ENCODE data around the gene CTSC. TPM values are rescaled to one million over a fixed set of nuclear protein-coding genes. Genes with fewer than 3 reads are reported as not detected.

The CTSC gene
- total RNA-seq, 1 experiment from 2014 or later, result 250 TPM

GRCh38 chr11:88288560-88288959 lies 49.0 kb downstream of the CTSC start:
- DNase-seq, result no peak
- no peak for TF ChIP-seq CTCF (IDR thresholded peaks at IDR 0.05; ENCODE audit: insufficient read depth in 1 of 2, low read depth in 1 of 2, low read length in 1 of 2, severe bottlenecking in 1 of 2, unreplicated experiment in 1 of 2)
- Mint-ChIP-seq H3K4me3 (ENCODE audit: unreplicated experiment) (no peak overlapping the region), H3K36me3 (ENCODE audit: insufficient read depth, unreplicated experiment) (peaks cover 24% of the 10 kb centered on the region), H3K9me3 (ENCODE audit: unreplicated experiment) (no peaks in the 10 kb centered on the region), H3K4me1 (ENCODE audit: low read depth, unreplicated experiment) (no peaks in the 10 kb centered on the region), H3K27me3 (ENCODE audit: insufficient read depth, unreplicated experiment) (no peaks in the 10 kb centered on the region), H3K27ac (ENCODE audit: unreplicated experiment) (no peak overlapping the region)
- Histone ChIP-seq H3K36me3 (ENCODE audit: control insufficient read depth, insufficient read depth, low read length) (no peaks in the 10 kb centered on the region), H3K4me1 (no peaks in the 10 kb centered on the region), H3K27me3 (replicated peaks; ENCODE audit: control insufficient read depth, insufficient read depth, low read length) (no peaks in the 10 kb centered on the region), H3K4me3 (ENCODE audit: low read depth, low read length) (no peak overlapping the region), H3K9me3 (no peaks in the 10 kb centered on the region)
- ChIA-PET POLR2A (no interaction called here), CTCF (no interaction called here)
- intact Hi-C loops (cut with micrococcal nuclease; ENCODE audit: unreplicated experiment), result loop anchor here (2.0 kb wide), 1 partner anchor 256 kb away; no protein-coding TSS in a partner anchor
- no TSS peak for BruUV-seq (replicated peaks)

GRCh38 chr11:88284336-88285050 lies 53.0 kb downstream of the CTSC start:
- no peaks in the 10 kb centered on the region for H3K4me1 Mint-ChIP-seq (ENCODE audit: low read depth, unreplicated experiment)
- Histone ChIP-seq H3K4me1 (no peaks in the 10 kb centered on the region), H3K9me3 (no peaks in the 10 kb centered on the region), H3K27me3 (replicated peaks; ENCODE audit: control insufficient read depth, insufficient read depth, low read length) (no peaks in the 10 kb centered on the region), H3K4me3 (ENCODE audit: low read depth, low read length) (no peak overlapping the region), H3K36me3 (ENCODE audit: control insufficient read depth, insufficient read depth, low read length) (no peaks in the 10 kb centered on the region)
- POLR2A ChIA-PET, result no interaction called here
- H3K27me3 Mint-ChIP-seq (ENCODE audit: insufficient read depth, unreplicated experiment), result no peaks in the 10 kb centered on the region
- H3K36me3 Mint-ChIP-seq (ENCODE audit: insufficient read depth, unreplicated experiment), result peaks cover 11% of the 10 kb centered on the region
- H3K27ac Mint-ChIP-seq (ENCODE audit: unreplicated experiment), result no peak overlapping the region
- no TSS peak for BruUV-seq (replicated peaks)
- H3K9me3 Mint-ChIP-seq (ENCODE audit: unreplicated experiment), result no peaks in the 10 kb centered on the region
- CTCF ChIA-PET, result interaction anchor here (0.6 kb wide), 2 partner anchors 15 to 74 kb away, joined by 3 to 5 read pairs; no protein-coding TSS in a partner anchor
- no peak for DNase-seq
- intact Hi-C loops (cut with micrococcal nuclease; ENCODE audit: unreplicated experiment), result no loop called here
- TF ChIP-seq CTCF (IDR thresholded peaks at IDR 0.05; ENCODE audit: insufficient read depth in 1 of 2, low read depth in 1 of 2, low read length in 1 of 2, severe bottlenecking in 1 of 2, unreplicated experiment in 1 of 2), result no peak
- H3K4me3 Mint-ChIP-seq (ENCODE audit: unreplicated experiment), result no peak overlapping the region

GRCh38 chr11:88282747-88283515 lies 54.6 kb downstream of the CTSC start:
- no peaks in the 10 kb centered on the region for H3K27me3 ChIP-seq (replicated peaks; ENCODE audit: control insufficient read depth, insufficient read depth, low read length)
- intact Hi-C loops (cut with micrococcal nuclease; ENCODE audit: unreplicated experiment), result no loop called here
- ChIA-PET CTCF (interaction anchor here (2.3 kb wide), 1 partner anchor 266 kb away, joined by 7 read pairs; no protein-coding TSS in a partner anchor), POLR2A (no interaction called here)
- H3K4me1 Mint-ChIP-seq (ENCODE audit: low read depth, unreplicated experiment), result no peaks in the 10 kb centered on the region
- no peaks in the 10 kb centered on the region for H3K36me3 ChIP-seq (ENCODE audit: control insufficient read depth, insufficient read depth, low read length)
- TF ChIP-seq CTCF (IDR thresholded peaks at IDR 0.05; ENCODE audit: insufficient read depth in 1 of 2, low read depth in 1 of 2, low read length in 1 of 2, severe bottlenecking in 1 of 2, unreplicated experiment in 1 of 2), result no peak
- no peak for DNase-seq
- no peak overlapping the region for H3K27ac Mint-ChIP-seq (ENCODE audit: unreplicated experiment)
- H3K4me3 Mint-ChIP-seq (ENCODE audit: unreplicated experiment), result no peak overlapping the region
- H3K27me3 Mint-ChIP-seq (ENCODE audit: insufficient read depth, unreplicated experiment), result no peaks in the 10 kb centered on the region
- BruUV-seq (replicated peaks), result no TSS peak
- H3K36me3 Mint-ChIP-seq (ENCODE audit: insufficient read depth, unreplicated experiment), result no peaks in the 10 kb centered on the region
- no peaks in the 10 kb centered on the region for H3K4me1 ChIP-seq
- H3K9me3 Mint-ChIP-seq (ENCODE audit: unreplicated experiment), result peaks cover 7% of the 10 kb centered on the region
- H3K4me3 ChIP-seq (ENCODE audit: low read depth, low read length), result no peak overlapping the region
- H3K9me3 ChIP-seq, result no peaks in the 10 kb centered on the region

Data from Caco-2 (cell line).